Testis (tissue), 2 donors: ENCODE results near the gene ATAT1.

ENCODE experiments used
- CTCF ChIP-seq, 3 experiments: fragments of 450-650 bp in 2 of 3; fragments of 200-600 bp in 1 of 3; sonication (generic) in 1 of 3; IDR thresholded peaks; one replicate each; pipeline ENCODE4 v1.5.1; 2016 to 2019; ENCODE audit warnings: antibody characterized with exemption in 3 of 3, mild to moderate bottlenecking in 2 of 3, moderate library complexity in 1 of 3
- POLR2A ChIP-seq: fragments of 450-650 bp; IDR thresholded peaks from one replicate; pipeline ENCODE4 v1.6.1; 2017; ENCODE audit warnings: antibody characterized with exemption, mild to moderate bottlenecking, moderate library complexity

- TF ChIP-seq POLR2A: no peak
- TF ChIP-seq CTCF (IDR thresholded peaks at IDR 0.05): no peak
These were observed 57.3 kb downstream of the ATAT1 start for GRCh38 chr6:30683980-30684338.
